NAMALWA (cell line): Measurements from ENCODE around the gene NXN.
A peak's percentile ranks its signal among the peaks of the same experiment; 100 is the strongest.
"Not testable (repeated sequence)": the region's sequence is repeated elsewhere in the genome, so short reads cannot be mapped to it uniquely, and the experiment has no call there.

Experiments used
- DNase-seq: peaks from one replicate; pipeline ENCODE4 v3.0.0-alpha.2; 2015; ENCODE audit warnings: low spot score

Gene NXN

DNA sequence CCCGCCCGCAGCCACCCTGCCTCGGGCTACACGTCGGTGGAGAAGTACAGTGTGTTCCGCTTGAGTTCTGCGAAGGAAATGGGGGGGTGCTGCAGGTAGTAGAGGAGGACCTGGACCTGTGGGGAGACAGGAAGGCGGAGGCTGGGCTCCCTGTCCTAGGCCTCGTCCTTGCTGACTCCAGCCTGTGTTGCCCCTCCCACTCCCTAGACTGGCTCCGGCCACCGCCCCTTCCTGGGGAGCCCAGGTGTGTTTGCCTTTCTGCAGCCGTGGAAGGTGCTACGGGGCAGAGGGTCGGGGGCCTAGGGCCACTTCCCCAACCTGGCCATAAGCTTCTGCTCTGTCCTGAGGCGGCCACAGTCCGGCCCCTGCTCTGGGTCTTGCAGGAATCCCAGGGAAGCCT, 26.5 kb upstream of the NXN start:
- DNase-seq = no peak

DNA sequence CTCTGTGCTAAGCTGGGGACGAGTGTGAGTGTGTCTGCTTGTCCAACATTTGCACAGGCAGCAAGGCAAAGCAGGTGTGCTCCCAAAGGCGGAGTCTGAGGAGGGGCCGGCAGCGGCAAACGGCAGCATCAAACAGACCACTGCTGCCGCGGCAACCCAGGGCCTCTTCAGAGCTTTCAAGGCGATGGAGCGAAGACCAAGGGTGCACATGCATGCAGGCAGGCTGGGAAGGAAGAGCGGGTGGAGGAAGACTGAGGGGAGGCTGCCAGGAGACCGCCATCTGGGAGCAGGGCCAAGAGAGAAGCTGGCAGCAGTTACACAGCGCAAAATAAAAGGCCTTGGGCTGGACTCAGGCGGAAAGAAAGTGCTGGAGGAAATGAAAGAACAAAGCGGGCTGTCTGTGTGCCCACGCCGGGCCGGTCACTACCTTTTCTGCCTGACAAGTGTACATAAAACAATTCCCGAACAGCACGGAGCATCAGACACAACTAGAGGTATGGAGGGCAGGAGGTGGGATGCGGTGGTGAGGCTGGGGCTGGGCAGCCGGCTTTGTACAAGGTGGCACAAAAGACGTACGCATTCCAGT, 25.9 kb upstream of the NXN start:
- no peak for DNase-seq

DNA sequence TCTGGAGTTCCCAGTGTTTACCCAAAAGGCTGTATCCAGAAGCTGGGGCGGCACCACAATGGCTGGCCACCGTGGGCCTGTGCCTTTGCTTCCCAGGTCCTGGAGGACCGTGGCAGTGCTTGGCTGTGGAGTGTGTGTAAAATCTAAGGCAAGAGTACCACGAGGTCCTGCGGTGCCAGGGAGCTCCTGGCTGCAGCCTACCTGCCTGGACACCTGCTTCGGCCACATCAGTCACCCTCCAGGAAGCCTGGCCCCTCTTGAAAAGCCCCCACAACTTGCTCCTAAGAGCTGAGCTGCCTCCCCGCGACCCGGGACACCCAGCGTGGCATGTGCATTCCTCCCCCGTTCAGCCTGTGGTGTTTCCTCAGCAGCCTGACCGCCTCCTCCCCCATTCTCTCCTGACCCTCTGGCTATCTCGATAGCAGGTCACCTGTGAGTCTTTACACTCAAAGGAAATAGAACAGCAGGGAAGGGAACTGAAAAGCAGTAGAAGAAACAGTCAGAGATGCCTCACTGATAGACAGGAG, 25.3 kb upstream of the NXN start:
- DNase-seq = no peak

DNA sequence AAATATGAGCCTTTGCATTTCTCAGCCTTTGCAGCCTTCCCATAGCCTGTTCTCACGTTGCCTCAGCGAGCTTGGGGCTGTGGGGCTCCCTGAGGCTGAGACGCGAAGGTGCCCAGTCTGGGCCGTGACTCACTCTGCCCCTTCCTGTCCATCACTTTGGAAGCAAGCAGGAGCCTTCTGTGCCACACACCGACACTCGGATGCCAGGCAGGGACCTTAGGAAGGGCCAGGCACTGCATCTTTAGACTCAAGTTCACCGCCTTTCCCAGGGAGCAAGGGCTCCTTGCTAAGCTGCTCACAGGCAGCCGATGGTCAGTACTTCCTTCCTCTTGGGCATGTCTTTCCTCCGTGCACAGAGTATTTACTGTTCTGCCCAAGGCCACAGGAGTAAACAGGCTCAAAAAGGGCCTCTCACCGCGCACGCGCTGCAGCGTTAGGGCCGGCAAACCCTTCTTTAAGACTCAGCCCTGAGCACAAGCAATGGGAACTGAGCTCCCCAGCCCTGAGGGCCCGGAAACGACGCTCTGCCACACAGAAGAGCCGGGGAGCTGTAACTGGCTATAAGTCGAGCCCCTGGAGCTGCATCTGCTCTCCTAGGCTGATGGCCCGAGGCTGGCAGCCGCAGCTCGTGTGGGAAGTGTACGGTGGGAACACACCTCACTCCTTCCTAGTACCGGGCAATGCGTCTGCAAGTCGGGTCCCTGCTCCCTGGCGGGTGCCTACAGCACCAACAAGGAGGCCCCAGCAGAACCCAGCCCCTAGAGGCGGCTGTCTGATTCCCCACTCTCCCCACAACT, 24.6 kb upstream of the NXN start:
- DNase-seq = no peak

DNA sequence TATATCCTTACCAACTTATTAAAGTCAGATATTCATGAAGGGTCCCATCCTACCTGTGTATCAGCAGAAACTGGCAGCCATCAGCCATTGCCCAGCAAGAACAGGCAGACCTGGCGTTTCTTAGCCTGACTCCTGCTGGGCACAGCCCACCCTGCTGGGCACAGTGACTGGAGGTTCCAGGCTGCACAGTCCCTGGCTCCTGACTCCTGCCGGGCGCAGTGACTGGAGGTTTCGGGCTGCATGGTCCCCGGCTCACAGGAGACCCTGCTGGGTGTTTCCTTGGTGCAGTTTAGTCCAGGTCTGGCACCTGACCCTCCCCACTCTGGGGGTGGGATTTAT, 24.0 kb upstream of the NXN start:
- no peak for DNase-seq

DNA sequence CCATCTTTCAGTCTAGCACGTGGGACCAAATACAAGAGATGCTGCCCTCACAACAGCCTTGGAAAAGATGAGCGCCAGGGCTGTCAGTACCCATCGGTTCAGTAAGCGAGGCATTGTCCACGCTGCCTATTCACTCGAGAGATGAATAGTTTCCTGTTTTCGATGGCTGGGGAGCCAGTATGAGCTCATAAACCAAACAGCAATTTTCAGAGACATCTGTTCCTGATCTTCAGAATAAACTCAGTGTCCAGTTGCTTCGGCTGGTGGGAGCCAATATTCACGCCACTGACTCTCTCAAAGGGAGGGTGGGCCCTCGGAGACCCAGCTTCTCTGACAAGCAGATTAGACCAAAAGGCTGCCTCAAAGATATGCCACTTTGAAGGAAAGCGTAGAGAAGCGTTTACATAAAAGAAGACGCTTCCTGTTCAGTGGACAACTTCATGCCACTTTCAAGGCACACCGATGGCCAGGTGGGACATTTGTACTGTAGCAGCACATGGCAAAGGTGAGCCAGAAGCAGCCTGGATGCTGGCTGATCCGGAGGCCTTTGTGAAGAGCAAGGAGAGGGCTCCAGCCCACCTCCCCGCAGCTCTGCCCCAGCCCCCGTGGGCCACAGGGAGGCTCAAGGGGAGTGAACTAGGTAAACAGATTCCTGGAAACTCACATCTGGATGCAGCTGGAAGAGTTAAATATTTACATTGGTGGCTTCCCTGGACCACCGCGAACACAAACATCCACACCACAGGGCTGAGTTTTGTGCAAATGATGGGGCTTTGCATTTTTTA, 23.4 kb upstream of the NXN start:
- no peak for DNase-seq

DNA sequence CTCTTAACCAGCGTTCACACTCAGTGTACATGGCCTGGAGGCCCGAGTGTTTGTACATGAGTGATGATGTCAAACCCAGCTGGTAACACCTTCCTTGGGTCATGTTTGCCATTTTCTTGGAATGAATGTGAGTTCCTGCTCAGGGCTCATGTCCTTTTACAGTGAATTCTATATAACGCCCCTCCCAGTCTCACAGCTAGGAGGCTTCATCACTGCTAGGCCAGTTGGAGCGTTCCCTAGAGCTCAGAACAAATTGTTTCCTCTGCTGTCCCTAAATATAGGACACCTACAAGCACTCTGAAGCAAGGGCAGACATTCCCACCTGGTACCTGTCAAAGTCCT, 22.8 kb upstream of the NXN start:
- no peak for DNase-seq

DNA sequence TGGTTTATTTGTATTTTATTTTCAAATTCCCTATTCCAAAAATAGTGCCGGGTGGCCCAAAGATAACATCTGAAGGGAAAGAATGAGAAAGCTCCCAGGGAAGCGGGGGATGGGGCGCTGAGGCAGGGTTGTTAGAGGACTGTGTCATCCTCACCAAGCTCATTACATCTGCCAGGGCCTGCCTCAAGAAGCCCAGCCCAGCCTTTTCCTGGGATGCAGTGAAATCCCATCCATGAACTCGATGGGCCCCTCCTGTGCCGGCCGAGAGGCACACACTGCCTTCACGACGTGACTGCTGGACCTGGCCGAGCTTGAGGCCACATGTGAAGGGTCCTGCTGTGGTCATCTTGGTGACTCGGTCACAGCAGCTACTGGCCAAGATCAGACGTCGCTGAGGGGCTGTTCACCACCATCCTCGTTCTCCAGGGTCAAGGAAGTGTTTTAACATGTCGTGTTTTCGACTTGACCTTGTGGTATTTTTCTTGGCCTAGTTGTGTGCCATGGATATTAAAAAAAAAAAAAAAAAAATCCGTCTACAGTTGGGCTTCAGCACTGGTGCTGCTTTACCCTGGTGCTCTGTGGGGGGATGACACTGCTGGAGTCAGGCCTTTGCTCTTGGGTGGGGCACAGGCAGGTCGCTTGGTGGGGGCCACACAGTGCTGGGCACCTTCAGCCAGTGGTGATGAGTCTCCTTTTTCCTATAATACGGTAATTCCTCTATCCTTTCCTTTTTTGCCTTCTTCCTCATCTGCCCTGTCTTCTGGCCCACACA, 22.2 kb upstream of the NXN start:
- no peak for DNase-seq

DNA sequence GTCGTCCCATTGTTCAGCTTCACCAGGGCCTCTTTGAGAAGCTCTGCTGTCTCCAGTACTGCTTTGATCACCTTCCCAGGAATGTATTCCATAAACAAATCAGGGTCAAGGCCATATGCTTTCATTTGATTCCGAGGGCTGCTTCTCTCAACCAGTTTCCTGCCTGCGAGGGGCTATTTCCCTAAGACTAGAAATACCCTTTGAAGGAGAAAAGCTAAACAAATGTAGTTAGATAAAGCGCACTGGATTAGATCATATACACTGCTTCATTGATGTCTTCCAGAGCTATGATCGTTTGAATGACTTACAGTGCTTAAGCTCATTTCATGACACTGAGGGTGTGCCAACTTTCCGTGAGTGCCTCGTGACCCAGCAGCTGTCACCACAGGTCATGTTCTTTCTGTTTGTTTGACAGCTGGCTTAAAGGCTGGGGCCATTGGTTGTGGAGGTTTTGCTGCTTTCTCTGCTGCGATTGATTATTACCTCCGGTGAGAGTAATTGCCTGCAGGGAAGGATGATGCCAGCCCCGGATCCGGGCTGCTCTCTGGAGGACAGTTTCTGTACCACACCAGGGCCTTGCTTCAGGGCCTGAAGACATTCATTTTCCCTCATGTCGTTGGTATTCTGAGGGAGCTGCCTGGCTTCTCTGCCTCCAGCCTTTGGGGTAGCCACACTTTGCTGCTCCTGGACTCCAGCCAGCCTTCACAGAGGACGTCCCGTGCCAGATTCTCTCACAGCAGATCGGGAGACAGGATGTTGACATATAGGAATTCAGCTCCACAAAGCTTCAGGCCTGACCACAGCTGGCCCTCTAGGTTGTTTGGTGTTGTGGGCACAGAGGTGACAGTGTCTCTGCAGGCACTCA, 21.3 kb upstream of the NXN start:
- no peak for DNase-seq

DNA sequence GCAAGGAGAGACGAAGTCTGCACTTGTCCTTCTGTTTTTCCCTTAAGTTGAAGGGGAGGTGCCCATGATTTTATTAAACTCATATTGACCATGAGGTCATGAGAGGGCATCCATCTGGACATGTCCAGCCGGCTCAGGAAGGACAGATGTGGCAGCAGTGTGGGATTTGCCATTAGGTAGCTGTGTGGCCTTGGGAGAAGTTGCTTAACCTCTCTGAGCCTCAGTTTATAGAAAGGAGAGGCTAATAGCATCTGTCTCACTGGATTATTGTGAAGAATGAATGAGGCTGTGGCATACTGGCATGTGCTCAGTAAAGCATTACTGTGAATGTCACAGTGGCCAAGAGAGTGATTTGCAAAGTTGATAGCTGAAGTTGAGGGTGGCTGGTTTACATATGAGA, 18.5 kb upstream of the NXN start:
- DNase-seq = no peak

DNA sequence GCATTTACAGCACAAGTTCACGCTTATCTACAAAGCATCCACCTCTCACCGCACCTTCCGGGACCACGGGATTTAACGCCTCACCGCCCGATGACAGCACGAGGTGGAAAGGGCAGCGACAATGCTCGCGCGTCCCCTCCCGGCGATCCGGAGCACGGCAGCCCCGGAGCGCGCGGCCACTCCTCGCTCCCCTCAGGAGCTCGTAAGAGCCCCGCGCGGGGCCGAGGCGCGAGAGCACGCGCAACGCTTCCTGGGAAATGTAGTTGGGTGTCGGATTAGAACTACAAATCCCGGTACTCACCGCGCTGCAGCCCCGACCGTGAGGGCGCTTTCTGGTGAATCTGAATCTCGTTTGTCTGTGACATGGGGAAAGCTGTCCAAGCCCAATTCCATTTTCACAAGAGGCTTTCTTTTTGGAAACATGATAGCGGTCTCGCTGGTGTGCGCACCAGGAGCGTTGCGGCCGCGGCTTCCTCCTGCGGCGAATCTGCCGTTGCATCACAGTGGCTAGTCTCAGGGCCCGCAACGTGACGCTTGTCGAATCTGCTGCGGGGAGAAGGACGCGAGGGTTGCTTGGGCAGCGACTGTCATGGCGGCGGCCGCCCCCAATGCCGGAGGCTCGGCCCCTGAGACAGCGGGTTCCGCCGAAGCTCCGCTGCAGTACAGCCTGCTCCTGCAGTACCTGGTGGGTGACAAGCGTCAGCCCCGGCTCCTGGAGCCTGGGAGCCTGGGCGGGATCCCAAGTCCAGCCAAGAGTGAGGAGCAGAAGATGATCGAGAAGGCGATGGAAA, 17.2 kb upstream of the NXN start, which contains the start of gene TIMM22:
TIMM22 (plus strand) TSS at position 576 of the 791 bp plus-strand sequence; CDS start at position 590, 14 bp downstream.
- peak; percentile 93 for DNase-seq

DNA sequence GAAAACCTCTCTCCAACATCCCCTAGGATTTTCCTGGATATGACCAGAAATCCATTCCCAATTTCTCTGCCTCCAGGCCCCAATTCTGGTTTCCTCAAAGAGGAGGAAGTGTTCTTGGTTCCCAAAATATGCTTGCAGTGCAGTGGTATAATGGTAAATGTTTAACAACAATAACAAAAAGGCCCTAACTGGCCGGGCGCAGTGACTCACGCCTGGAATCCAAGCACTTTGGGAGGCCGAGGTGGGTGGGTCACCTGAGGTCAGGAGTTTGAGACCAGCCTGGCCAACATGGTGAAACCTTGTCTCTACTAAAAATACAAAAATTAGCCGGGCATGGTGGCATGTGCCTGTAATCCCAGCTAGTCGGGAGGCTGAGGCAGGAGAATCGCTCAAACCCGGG, 15.7 kb upstream of the NXN start:
- not testable (repeated sequence) for DNase-seq

DNA sequence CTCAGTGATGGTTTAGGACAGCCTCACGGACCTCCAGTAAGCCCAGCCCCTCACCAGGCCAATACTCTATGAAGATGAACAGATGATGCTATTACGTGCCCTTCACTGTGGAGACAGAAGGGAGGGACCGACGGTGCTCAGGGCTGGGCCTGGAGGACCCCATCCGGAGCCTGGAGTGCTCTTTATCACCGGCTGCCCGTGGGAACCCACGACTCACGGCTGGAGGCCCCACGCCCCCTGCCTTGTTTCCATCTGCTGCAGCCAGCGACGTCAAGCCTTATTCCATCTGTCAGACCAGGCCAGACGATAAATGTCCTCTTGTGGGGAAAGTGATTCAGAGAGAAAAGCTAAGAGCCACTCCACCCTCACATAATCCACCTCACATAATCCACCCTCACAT, 13.4 kb upstream of the NXN start:
- DNase-seq = no peak

DNA sequence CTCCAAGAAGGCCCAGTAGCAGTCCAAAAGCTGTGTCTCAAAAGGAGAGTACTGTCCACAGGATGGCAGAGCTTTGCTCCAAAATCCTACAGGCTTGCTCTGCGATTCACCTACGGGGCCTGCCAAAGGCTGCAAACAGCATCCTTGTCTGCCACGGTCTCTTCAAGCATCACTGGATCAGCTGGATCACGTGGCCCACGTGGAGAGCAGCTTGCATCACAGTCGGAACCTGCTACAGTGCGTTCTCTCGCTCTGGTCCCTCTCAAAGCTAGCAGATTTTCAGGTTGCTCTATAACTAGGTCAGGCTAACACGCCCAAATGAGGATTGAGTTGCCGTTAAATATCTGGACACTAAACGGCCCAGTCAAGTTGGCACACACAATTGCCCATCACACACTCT, 9.0 kb upstream of the NXN start:
- DNase-seq = no peak

DNA sequence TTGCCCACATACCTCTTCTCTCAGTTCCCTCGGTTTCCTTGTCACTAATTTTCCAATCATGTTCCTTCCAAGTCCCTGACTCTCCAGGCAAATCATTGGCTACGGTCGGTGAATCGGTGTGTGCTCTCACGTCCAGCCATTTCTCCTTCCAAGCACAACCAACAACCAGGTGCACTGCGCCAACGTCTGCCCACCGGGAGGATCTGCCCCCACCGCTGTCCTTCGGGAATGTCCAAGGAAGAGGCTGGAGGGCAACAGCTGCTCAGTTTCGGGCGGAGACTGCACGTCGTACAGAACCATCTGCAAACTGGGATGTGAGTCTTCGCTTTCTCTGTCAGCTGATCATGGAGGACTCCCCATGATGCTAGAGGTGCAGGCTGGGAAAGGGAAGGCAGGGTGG, 8.4 kb upstream of the NXN start:
- no peak for DNase-seq

DNA sequence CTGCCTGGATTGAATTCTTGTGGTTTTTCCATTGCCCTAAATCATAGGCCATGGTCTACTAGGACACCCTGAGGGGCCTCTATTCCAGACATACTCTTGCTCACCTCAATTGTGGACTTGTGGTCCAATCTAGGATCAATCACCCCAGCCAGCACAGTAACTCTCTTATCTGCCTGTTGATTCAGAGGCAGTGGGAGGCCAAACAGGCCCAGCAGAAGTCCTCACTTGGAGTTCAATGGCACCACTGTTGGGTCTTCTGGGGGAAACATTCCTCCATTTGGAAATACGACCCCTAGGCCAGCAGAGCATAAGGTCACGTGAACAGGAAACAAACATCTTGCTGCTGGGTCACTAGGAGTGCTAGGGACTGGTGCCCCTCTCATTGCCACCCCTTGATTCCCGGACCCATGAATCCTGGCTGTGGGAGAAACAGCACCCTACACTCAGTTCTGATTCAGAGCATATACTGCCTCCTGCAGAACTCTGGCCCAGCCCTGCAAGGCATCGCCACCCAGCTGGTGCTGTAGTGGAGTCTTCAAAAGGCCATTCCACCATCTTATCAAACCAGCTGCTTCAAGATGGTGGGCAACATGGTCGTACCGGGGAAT, 6.8 kb upstream of the NXN start:
- DNase-seq = no peak

DNA sequence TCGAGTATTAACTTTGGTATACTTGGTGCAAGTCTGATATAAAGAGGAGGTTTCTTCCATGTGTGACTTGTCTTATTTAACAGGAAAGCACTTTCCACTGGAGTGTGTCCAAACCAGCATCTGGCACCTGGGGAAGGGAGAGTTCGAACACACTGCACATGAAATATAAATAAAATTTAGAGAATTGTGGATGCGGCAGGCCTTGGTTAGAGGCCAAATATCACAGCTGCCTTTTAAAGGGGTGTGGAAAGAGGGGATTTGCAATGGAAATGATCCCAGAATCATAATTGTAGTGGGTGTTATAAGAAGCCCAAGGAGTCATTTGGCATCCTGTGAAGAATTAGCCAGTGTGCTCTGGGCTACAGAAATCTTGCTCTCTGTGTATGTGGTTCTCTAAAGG, 4.3 kb upstream of the NXN start:
- no peak for DNase-seq

DNA sequence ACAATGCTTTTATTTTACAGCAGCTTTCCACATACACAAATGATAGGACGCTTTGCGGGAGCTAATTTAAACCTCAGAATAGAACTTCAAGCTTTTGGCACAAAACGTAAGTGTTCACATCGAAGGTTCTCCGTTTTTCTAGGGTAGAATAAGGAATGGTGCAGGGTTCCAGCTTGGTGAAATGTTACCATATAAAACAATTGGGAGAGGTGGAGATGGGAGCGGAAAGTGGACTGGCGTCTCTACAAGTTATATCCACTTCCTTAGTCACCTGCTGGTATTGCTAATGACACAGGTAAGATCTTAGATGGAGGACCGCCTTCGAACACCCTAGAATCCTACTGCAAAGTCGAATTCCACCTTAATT, 1.7 kb upstream of the NXN start:
- DNase-seq = no peak

DNA sequence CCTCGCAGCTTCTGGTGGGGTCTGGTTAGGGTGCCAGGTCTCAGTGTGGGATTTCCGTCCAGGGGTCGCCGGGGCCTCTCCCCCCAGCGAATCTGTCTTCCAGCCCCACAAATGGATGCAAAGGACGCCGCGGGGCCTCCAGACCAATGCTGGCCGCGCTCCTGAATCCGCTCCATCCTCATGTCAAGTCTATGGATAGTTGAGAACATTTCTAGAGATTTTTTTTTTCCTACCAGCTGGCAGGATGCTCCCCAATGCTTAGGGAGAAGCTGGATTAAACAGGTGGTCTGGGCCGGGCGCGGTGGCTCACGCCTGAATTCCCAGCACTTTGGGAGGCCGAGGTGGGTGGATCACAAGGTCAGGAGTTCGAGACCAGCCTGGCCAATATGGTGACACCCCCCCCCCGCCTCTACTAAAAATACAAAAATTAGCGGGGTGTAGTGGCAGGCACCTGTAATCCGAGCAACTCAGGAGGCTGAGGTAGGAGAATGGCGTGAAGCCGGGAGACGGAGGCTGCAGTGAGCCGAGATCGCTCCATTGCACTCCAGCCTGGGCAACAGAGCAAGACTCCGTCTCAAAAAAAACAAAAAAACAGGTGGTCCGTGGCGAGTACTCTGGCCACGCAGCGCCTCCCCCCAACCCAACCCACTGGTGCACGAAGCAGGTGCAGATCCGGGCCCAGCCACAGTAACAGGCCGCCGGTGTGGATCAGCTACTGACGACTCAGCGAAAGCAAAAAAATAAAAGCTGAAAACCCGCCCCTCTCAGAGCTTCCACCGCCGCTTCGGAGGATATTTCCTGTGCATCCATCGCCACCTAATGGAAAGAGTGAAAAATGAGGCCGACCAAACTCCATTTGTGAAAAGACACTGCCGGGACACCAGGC, 1.1 kb upstream of the NXN start:
- peak; percentile 92 for DNase-seq
